MM.1S (cell line): ENCODE data around the gene KCNG3.

ENCODE experiments used
- CTCF ChIP-seq: fragments of 300-600 bp; sonication (generic); IDR thresholded peaks from 2 replicates; pipeline ENCODE4 v1.5.1; 2016; ENCODE audit warnings: antibody characterized with exemption, low read length, mixed read lengths
- EZH2phosphoT487 ChIP-seq: fragments of 300-600 bp; sonication (generic); IDR thresholded peaks from 2 replicates; pipeline ENCODE4 v1.6.1; 2018; ENCODE audit warnings: antibody characterized with exemption, low read length

- TF ChIP-seq CTCF (no peak), EZH2phosphoT487 (no peak)
Observed at GRCh38 chr2:42474765-42475454, 18.9 kb downstream of the KCNG3 start.
